ENCODE results near the gene MEGF10.

Gene MEGF10

GRCh38 chr5:127375124-127375523 lies 84.5 kb downstream of the MEGF10 start:
- no peak overlapping the region for H3K9ac ChIP-seq (ENCODE audit: low read length)
- no peak for DNase-seq
- H3K23ac ChIP-seq (ENCODE audit: low read length in 2 of 2), result no peak overlapping the region
- H3K4me2 ChIP-seq (ENCODE audit: low read length, poor library complexity, severe bottlenecking), result no peak overlapping the region
- H4K8ac ChIP-seq (ENCODE audit: low read length), result no peak overlapping the region
- H2AFZ ChIP-seq (ENCODE audit: low read depth, low read length), result no peak overlapping the region
- H3K79me1 ChIP-seq (replicated peaks; ENCODE audit: low read length, poor library complexity, severe bottlenecking), result no peaks in the 10 kb centered on the region
- H2BK12ac ChIP-seq (ENCODE audit: low read length in 2 of 2), result no peak overlapping the region
- H2AK5ac ChIP-seq (ENCODE audit: low read length, severe bottlenecking), result no peak overlapping the region
- H3K4me3 ChIP-seq (ENCODE audit: insufficient read depth in 1 of 2, low read depth in 1 of 2, low read length in 2 of 2), result no peak overlapping the region
- H3K27me3 ChIP-seq (ENCODE audit: control insufficient read depth in 1 of 2, insufficient read depth in 1 of 2, low read length in 2 of 2), result peaks cover 0 to 20% of the 10 kb centered on the region in 2 experiments
- no peaks in the 10 kb centered on the region for H3K9me3 ChIP-seq (ENCODE audit: control insufficient read depth, low read length)
- H3K36me3 ChIP-seq (ENCODE audit: control insufficient read depth in 1 of 2, insufficient read depth in 2 of 2, low read depth in 1 of 2, low read length in 2 of 2), result no peaks in the 10 kb centered on the region
- no peak overlapping the region for H4K91ac ChIP-seq (ENCODE audit: low read length)
- H3K18ac ChIP-seq (ENCODE audit: low read depth in 1 of 2, low read length in 2 of 2), result no peak overlapping the region
- H3K4me1 ChIP-seq (ENCODE audit: control insufficient read depth, insufficient read depth, low read depth, low read length), result peaks cover 2% of the 10 kb centered on the region
- no peak overlapping the region for H3K14ac ChIP-seq (ENCODE audit: low read length in 2 of 2)
- no peak overlapping the region for H2BK120ac ChIP-seq (ENCODE audit: low read depth, low read length)
- no peak overlapping the region for H3K4ac ChIP-seq (ENCODE audit: low read depth in 1 of 2, low read length in 2 of 2)
- no peak overlapping the region for H2BK15ac ChIP-seq (ENCODE audit: low read depth, poor library complexity, severe bottlenecking)
- H3K27ac ChIP-seq (ENCODE audit: low read length, poor library complexity, severe bottlenecking), result no peak overlapping the region
- H2BK5ac ChIP-seq (ENCODE audit: low read depth, low read length, poor library complexity, severe bottlenecking), result no peak overlapping the region

GRCh38 chr5:127375544-127376091 lies 85.0 kb downstream of the MEGF10 start:
- 91% methylated on average over 1 of the region's 1 CpG for WGBS

GRCh38 chr5:127377651-127378050 lies 87.1 kb downstream of the MEGF10 start:
- no peak overlapping the region for H4K8ac ChIP-seq (ENCODE audit: low read length)
- no peak overlapping the region for H3K4ac ChIP-seq (ENCODE audit: low read depth in 1 of 2, low read length in 2 of 2)
- H3K27ac ChIP-seq (ENCODE audit: low read length, poor library complexity, severe bottlenecking), result no peak overlapping the region
- no peak overlapping the region for H2AFZ ChIP-seq (ENCODE audit: low read depth, low read length)
- no peak overlapping the region for H3K23ac ChIP-seq (ENCODE audit: low read length in 2 of 2)
- H3K36me3 ChIP-seq (ENCODE audit: control insufficient read depth in 1 of 2, insufficient read depth in 2 of 2, low read depth in 1 of 2, low read length in 2 of 2), result no peaks in the 10 kb centered on the region
- no peak overlapping the region for H3K4me3 ChIP-seq (ENCODE audit: insufficient read depth in 1 of 2, low read depth in 1 of 2, low read length in 2 of 2)
- H3K9me3 ChIP-seq (ENCODE audit: control insufficient read depth, low read length), result no peaks in the 10 kb centered on the region
- no peak overlapping the region for H2BK12ac ChIP-seq (ENCODE audit: low read length in 2 of 2)
- no peak overlapping the region for H2BK5ac ChIP-seq (ENCODE audit: low read depth, low read length, poor library complexity, severe bottlenecking)
- no peak overlapping the region for H3K18ac ChIP-seq (ENCODE audit: low read depth in 1 of 2, low read length in 2 of 2)
- H3K4me1 ChIP-seq (ENCODE audit: control insufficient read depth, insufficient read depth, low read depth, low read length), result no peaks in the 10 kb centered on the region
- peaks cover 0 to 20% of the 10 kb centered on the region in 2 experiments for H3K27me3 ChIP-seq (ENCODE audit: control insufficient read depth in 1 of 2, insufficient read depth in 1 of 2, low read length in 2 of 2)
- no peak for DNase-seq
- H2BK15ac ChIP-seq (ENCODE audit: low read depth, poor library complexity, severe bottlenecking), result no peak overlapping the region
- no peak overlapping the region for H2AK5ac ChIP-seq (ENCODE audit: low read length, severe bottlenecking)
- no peaks in the 10 kb centered on the region for H3K79me1 ChIP-seq (replicated peaks; ENCODE audit: low read length, poor library complexity, severe bottlenecking)
- no peak overlapping the region for H3K4me2 ChIP-seq (ENCODE audit: low read length, poor library complexity, severe bottlenecking)
- H3K14ac ChIP-seq (ENCODE audit: low read length in 2 of 2), result no peak overlapping the region
- H4K91ac ChIP-seq (ENCODE audit: low read length), result no peak overlapping the region
- no peak overlapping the region for H2BK120ac ChIP-seq (ENCODE audit: low read depth, low read length)
- 95% methylated on average over 8 of the region's 8 CpGs for WGBS
- no peak overlapping the region for H3K9ac ChIP-seq (ENCODE audit: low read length)

More at GRCh38 chr5:127375544-127376091, 85.0 kb downstream of the MEGF10 start:
- Histone ChIP-seq H3K4me2 (ENCODE audit: low read length, poor library complexity, severe bottlenecking) (no peak overlapping the region), H4K8ac (ENCODE audit: low read length) (no peak overlapping the region), H3K27me3 (ENCODE audit: control insufficient read depth in 1 of 2, insufficient read depth in 1 of 2, low read length in 2 of 2) (peaks cover 0 to 20% of the 10 kb centered on the region in 2 experiments), H2BK5ac (ENCODE audit: low read depth, low read length, poor library complexity, severe bottlenecking) (no peak overlapping the region), H3K4me3 (ENCODE audit: insufficient read depth in 1 of 2, low read depth in 1 of 2, low read length in 2 of 2) (no peak overlapping the region), H3K27ac (ENCODE audit: low read length, poor library complexity, severe bottlenecking) (no peak overlapping the region), H3K9ac (ENCODE audit: low read length) (no peak overlapping the region), H3K36me3 (ENCODE audit: control insufficient read depth in 1 of 2, insufficient read depth in 2 of 2, low read depth in 1 of 2, low read length in 2 of 2) (no peaks in the 10 kb centered on the region), H3K9me3 (ENCODE audit: control insufficient read depth, low read length) (no peaks in the 10 kb centered on the region), H3K14ac (ENCODE audit: low read length in 2 of 2) (no peak overlapping the region), H2BK12ac (ENCODE audit: low read length in 2 of 2) (no peak overlapping the region), H2AFZ (ENCODE audit: low read depth, low read length) (no peak overlapping the region), H2BK120ac (ENCODE audit: low read depth, low read length) (no peak overlapping the region), H4K91ac (ENCODE audit: low read length) (no peak overlapping the region), H3K4me1 (ENCODE audit: control insufficient read depth, insufficient read depth, low read depth, low read length) (peaks cover 2% of the 10 kb centered on the region), H2BK15ac (ENCODE audit: low read depth, poor library complexity, severe bottlenecking) (no peak overlapping the region), H3K4ac (ENCODE audit: low read depth in 1 of 2, low read length in 2 of 2) (no peak overlapping the region), H3K18ac (ENCODE audit: low read depth in 1 of 2, low read length in 2 of 2) (no peak overlapping the region), H2AK5ac (ENCODE audit: low read length, severe bottlenecking) (no peak overlapping the region), H3K79me1 (replicated peaks; ENCODE audit: low read length, poor library complexity, severe bottlenecking) (no peaks in the 10 kb centered on the region), H3K23ac (ENCODE audit: low read length in 2 of 2) (no peak overlapping the region)
- no peak for DNase-seq

GRCh38 chr5:127385936-127386335 lies 95.3 kb downstream of the MEGF10 start:
- no peak overlapping the region for H2BK12ac ChIP-seq (ENCODE audit: low read length in 2 of 2)
- no peak overlapping the region for H3K14ac ChIP-seq (ENCODE audit: low read length in 2 of 2)
- H3K9me3 ChIP-seq (ENCODE audit: control insufficient read depth, low read length), result no peaks in the 10 kb centered on the region
- no peak overlapping the region for H3K4ac ChIP-seq (ENCODE audit: low read depth in 1 of 2, low read length in 2 of 2)
- H3K4me2 ChIP-seq (ENCODE audit: low read length, poor library complexity, severe bottlenecking), result no peak overlapping the region
- DNase-seq, result no peak
- no peaks in the 10 kb centered on the region for H3K79me1 ChIP-seq (replicated peaks; ENCODE audit: low read length, poor library complexity, severe bottlenecking)
- H4K91ac ChIP-seq (ENCODE audit: low read length), result no peak overlapping the region
- no peaks in the 10 kb centered on the region for H3K36me3 ChIP-seq (ENCODE audit: control insufficient read depth in 1 of 2, insufficient read depth in 2 of 2, low read depth in 1 of 2, low read length in 2 of 2)
- H3K27me3 ChIP-seq (ENCODE audit: control insufficient read depth in 1 of 2, insufficient read depth in 1 of 2, low read length in 2 of 2), result no peaks in the 10 kb centered on the region
- no peak overlapping the region for H2BK5ac ChIP-seq (ENCODE audit: low read depth, low read length, poor library complexity, severe bottlenecking)
- peaks cover 1% of the 10 kb centered on the region for H3K4me1 ChIP-seq (ENCODE audit: control insufficient read depth, insufficient read depth, low read depth, low read length)
- no peak overlapping the region for H3K18ac ChIP-seq (ENCODE audit: low read depth in 1 of 2, low read length in 2 of 2)
- H3K23ac ChIP-seq (ENCODE audit: low read length in 2 of 2), result no peak overlapping the region
- H3K4me3 ChIP-seq (ENCODE audit: insufficient read depth in 1 of 2, low read depth in 1 of 2, low read length in 2 of 2), result no peak overlapping the region
- no peak overlapping the region for H2BK120ac ChIP-seq (ENCODE audit: low read depth, low read length)
- no peak overlapping the region for H2AFZ ChIP-seq (ENCODE audit: low read depth, low read length)
- no peak overlapping the region for H3K9ac ChIP-seq (ENCODE audit: low read length)
- no peak overlapping the region for H2BK15ac ChIP-seq (ENCODE audit: low read depth, poor library complexity, severe bottlenecking)
- no peak overlapping the region for H2AK5ac ChIP-seq (ENCODE audit: low read length, severe bottlenecking)
- no peak overlapping the region for H3K27ac ChIP-seq (ENCODE audit: low read length, poor library complexity, severe bottlenecking)
- WGBS, result 100% methylated on average over 1 of the region's 1 CpG
- H4K8ac ChIP-seq (ENCODE audit: low read length), result no peak overlapping the region
